ENCODE data around the gene CEBPE.

DNA sequence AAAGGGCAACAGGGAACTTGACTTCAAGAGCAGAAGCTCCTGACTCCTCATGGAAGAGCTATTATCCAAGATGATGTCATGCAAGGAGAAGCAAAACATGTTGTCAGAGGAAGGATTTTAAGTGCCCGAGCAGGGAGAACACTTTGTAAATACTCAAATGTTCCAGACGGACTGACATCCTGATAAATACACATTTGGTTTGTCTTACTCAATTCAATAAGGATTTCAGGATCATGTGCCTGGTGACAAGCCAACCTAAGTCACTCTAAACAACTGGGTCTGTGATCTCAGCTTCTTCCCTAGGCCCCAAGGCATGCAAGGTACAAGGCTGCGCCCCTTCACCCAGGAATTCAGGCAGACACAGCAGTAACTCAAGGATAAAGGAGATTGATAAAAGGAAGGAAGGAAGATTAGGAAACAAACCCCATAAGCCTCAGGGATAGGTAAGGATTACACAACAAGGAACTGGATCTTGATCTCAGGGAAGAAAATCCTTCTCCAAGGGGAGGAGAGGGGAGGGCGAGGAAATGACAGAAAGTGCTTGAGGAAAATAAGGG is 26.8 kb upstream of the CEBPE start:
- TF ChIP-seq, protein P1, sequence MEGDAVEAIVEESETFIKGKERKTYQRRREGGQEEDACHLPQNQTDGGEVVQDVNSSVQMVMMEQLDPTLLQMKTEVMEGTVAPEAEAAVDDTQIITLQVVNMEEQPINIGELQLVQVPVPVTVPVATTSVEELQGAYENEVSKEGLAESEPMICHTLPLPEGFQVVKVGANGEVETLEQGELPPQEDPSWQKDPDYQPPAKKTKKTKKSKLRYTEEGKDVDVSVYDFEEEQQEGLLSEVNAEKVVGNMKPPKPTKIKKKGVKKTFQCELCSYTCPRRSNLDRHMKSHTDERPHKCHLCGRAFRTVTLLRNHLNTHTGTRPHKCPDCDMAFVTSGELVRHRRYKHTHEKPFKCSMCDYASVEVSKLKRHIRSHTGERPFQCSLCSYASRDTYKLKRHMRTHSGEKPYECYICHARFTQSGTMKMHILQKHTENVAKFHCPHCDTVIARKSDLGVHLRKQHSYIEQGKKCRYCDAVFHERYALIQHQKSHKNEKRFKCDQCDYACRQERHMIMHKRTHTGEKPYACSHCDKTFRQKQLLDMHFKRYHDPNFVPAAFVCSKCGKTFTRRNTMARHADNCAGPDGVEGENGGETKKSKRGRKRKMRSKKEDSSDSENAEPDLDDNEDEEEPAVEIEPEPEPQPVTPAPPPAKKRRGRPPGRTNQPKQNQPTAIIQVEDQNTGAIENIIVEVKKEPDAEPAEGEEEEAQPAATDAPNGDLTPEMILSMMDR (IDR thresholded peaks at IDR 0.05) = no peak
- no peak for TF ChIP-seq POLR2A (IDR thresholded peaks at IDR 0.05)
